Measurements from ENCODE around the gene UNC93B1. TPM values are rescaled to one million over a fixed set of nuclear protein-coding genes. Genes with fewer than 3 reads are reported as not detected.

UNC93B1 gene, protein sequence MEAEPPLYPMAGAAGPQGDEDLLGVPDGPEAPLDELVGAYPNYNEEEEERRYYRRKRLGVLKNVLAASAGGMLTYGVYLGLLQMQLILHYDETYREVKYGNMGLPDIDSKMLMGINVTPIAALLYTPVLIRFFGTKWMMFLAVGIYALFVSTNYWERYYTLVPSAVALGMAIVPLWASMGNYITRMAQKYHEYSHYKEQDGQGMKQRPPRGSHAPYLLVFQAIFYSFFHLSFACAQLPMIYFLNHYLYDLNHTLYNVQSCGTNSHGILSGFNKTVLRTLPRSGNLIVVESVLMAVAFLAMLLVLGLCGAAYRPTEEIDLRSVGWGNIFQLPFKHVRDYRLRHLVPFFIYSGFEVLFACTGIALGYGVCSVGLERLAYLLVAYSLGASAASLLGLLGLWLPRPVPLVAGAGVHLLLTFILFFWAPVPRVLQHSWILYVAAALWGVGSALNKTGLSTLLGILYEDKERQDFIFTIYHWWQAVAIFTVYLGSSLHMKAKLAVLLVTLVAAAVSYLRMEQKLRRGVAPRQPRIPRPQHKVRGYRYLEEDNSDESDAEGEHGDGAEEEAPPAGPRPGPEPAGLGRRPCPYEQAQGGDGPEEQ
- 14.4 to 16.6 TPM (median 15.9 TPM) in 3 replicates for total RNA-seq
- long read RNA-seq, transcript UNC93B1-201 (11 exons, 2,316 nt): major isoform, 71 of 85 reads
- long read RNA-seq, partial matches to known transcripts: 11 of 85 reads
- long read RNA-seq, other reads (novel, unspliced or antisense): 3 of 85 reads

DNA sequence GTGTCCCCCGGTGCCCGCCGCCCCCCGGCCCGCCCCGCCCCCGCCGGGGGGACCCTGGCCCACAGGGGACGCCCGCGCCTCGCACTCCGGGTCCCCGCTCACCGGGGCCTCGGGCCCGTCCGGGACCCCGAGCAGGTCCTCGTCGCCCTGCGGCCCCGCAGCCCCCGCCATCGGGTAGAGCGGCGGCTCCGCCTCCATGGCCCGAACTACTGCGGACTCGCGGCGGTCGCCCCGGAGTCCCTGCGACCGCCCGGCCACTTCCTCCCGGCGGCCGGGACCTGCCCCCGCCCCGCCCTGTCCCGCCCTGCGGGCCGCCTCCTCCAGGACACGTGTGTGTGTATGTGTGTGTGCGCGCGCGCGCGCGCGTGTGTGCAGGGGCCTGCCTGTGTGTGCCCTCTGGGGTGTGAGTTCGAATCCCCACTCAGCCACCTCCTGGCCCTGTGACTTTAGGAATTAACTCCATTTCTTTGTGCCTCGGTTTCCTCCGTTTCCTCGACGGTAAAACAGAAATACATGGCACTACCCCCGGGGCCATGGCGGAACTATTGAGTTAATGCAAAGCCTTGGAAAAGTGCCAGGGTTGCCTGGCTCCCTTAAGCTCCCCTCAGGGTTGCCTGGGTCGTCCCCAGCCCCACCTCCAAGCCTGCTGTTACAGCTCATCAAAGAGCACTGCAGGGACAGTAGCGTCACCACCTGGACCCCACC is at the start of gene UNC93B1:
UNC93B1 (minus strand) TSS at position 252 of the 705 bp plus-strand sequence; CDS start at position 198, 54 bp downstream.
- Mint-ChIP-seq H3K4me1 (ENCODE audit: low read depth) (peaks cover 20% of the 10 kb centered on the region), H3K36me3 (ENCODE audit: low read depth) (no peaks in the 10 kb centered on the region), H3K9me3 (ENCODE audit: low read depth) (no peaks in the 10 kb centered on the region), H3K27me3 (ENCODE audit: low read depth) (no peaks in the 10 kb centered on the region), H3K4me3 (ENCODE audit: unreplicated experiment) (peak within 1 kb of the TSS; percentile 76), H3K27ac (ENCODE audit: unreplicated experiment) (no peak within 1 kb of the TSS)
- DNase-seq (ENCODE audit: low spot score): no peak
- TF ChIP-seq, protein P1, sequence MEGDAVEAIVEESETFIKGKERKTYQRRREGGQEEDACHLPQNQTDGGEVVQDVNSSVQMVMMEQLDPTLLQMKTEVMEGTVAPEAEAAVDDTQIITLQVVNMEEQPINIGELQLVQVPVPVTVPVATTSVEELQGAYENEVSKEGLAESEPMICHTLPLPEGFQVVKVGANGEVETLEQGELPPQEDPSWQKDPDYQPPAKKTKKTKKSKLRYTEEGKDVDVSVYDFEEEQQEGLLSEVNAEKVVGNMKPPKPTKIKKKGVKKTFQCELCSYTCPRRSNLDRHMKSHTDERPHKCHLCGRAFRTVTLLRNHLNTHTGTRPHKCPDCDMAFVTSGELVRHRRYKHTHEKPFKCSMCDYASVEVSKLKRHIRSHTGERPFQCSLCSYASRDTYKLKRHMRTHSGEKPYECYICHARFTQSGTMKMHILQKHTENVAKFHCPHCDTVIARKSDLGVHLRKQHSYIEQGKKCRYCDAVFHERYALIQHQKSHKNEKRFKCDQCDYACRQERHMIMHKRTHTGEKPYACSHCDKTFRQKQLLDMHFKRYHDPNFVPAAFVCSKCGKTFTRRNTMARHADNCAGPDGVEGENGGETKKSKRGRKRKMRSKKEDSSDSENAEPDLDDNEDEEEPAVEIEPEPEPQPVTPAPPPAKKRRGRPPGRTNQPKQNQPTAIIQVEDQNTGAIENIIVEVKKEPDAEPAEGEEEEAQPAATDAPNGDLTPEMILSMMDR (IDR thresholded peaks at IDR 0.05): peak; percentile 14

DNA sequence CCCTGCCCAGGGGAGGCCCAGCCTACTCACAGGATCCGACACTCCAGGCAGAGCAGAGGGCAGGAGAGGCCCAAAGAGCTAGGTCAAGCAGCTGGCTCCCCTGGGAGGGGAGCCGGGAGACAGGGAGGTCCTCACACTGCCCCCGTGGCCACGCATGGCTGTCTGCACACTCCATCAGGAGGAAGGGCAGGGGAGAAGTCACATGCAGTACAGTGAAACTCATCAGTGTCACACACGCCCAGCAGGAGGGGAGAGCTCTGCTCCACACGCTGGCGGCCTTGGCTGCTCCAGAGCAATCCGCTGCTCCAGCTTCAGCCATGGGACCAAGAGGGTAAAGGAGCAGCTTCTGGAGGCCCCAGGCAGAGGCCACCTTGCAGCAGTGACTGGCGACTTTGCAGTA is 49.2 kb upstream of the UNC93B1 start:
- TF ChIP-seq, protein P1 (IDR thresholded peaks at IDR 0.05): no peak
- H3K36me3 Mint-ChIP-seq (ENCODE audit: low read depth): peaks cover 10% of the 10 kb centered on the region
- no peak for DNase-seq (ENCODE audit: low spot score)
- no peaks in the 10 kb centered on the region for H3K4me1 Mint-ChIP-seq (ENCODE audit: low read depth)
- peak overlapping the region; percentile 32 for H3K27ac Mint-ChIP-seq (ENCODE audit: unreplicated experiment)
- no peaks in the 10 kb centered on the region for H3K27me3 Mint-ChIP-seq (ENCODE audit: low read depth)
- H3K9me3 Mint-ChIP-seq (ENCODE audit: low read depth): no peaks in the 10 kb centered on the region
- no peak overlapping the region for H3K4me3 Mint-ChIP-seq (ENCODE audit: unreplicated experiment)

DNA sequence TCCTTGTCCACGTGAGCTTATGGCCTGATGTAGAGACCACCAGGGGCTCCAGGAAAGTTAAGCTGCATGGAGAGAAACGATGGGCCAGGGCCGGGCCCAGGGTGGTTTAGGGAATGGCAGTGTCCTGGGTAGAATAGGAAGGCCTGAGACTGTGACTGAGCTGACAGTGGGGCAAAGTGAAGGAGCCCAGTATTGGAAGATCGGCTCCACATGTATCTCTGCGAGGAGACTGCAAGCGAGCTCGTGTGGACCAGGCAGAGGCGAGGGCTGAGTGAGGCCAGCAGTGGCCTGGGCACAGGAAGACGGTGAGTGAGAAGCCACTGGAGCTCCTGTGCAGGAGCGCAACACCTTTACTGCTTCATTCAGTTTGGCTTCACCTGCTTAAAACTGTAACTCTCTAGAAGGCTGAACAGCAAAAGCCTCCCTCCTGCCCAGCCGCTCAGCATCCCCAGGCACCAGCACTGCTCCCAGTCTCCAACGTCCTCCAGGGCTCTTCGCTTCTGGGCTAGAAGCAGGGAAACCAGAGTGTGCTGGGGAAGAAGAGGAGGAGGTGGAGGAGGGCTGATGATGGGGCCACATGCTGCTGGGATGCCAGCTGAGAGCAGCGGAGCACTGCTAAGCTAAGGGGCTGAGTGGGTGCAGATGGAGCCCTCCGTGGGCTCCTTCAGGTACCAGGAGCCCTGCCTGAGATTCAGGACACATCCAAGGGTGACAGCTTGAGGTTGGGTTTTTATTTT is 48.4 kb upstream of the UNC93B1 start:
- Mint-ChIP-seq H3K27ac (ENCODE audit: unreplicated experiment) (no peak overlapping the region), H3K4me3 (ENCODE audit: unreplicated experiment) (no peak overlapping the region), H3K27me3 (ENCODE audit: low read depth) (no peaks in the 10 kb centered on the region)

DNA sequence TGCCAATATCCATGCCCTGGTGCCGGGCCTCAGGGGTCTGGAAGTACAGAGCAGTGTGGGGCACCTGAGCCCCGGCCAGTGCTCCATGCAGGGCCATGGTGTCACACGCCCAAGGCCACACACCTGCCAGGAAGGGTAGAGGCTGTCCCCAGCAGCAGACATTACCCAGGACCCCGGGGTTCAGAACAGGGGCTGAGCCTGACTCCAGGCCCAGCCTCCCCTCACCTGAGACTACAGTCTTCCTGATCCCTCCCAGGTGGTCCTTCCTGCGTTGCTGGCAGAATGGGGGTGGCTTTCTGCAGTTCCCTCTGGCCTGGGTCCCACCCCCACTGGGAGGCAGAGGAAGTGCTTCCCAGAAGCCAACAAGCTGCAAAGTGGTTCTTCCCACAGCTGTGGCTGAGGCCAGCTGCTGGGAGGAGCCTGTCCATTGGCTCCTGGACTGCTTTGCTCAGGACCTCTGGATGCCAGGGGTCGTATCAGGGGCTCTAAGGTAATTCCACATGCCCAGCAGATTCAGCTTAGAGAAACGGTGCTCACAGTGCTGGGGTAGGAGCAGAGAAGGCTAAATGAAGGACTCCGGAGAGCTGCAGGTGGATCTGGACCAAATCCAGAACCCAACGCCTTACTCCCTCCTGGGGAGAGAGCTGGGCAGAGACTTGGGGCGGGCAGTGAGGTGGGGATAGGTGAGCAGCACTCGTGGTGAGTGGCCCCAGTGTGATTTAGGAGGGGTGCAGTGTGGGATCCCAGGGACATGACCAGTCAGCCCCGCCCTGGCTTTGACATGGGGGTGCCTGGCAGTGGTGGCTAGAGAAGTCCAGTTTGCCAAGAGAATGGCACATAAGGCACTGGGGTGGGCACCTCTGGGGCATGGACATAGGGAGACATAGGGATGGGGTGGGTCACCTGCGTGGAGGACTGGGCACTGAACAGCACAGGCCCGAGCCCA is 47.6 kb upstream of the UNC93B1 start:
- no peak for DNase-seq (ENCODE audit: low spot score)
- Mint-ChIP-seq H3K4me1 (ENCODE audit: low read depth) (no peaks in the 10 kb centered on the region), H3K4me3 (ENCODE audit: unreplicated experiment) (no peak overlapping the region), H3K27ac (ENCODE audit: unreplicated experiment) (no peak overlapping the region), H3K27me3 (ENCODE audit: low read depth) (no peaks in the 10 kb centered on the region), H3K9me3 (ENCODE audit: low read depth) (no peaks in the 10 kb centered on the region), H3K36me3 (ENCODE audit: low read depth) (peaks cover 7% of the 10 kb centered on the region)
- TF ChIP-seq, protein P1 (IDR thresholded peaks at IDR 0.05): no peak

More for the DNA sequence above, 48.4 kb upstream of the UNC93B1 start:
- no peak for DNase-seq (ENCODE audit: low spot score)
- Mint-ChIP-seq H3K4me1 (ENCODE audit: low read depth) (no peaks in the 10 kb centered on the region), H3K9me3 (ENCODE audit: low read depth) (no peaks in the 10 kb centered on the region), H3K36me3 (ENCODE audit: low read depth) (peaks cover 9% of the 10 kb centered on the region)
- TF ChIP-seq, protein P1 (IDR thresholded peaks at IDR 0.05): no peak

All from chondrocyte (in vitro differentiated cells).